Naive B cell (primary cell): ENCODE measurements around the gene FILIP1. TPM values are rescaled to one million over a fixed set of nuclear protein-coding genes. Genes with fewer than 3 reads are reported as not detected.
"Not testable (repeated sequence)": the region's sequence is repeated elsewhere in the genome, so short reads cannot be mapped to it uniquely, and the experiment has no call there.

Source experiments
- ATAC-seq, 2 donors: fragments of 150-1000 bp; cut with Tn5 transposase; 2 replicates each; pipeline ENCODE4 v1.10.0; 2021; ENCODE audit warnings: low read depth in 2 of 2, mild to moderate bottlenecking in 2 of 2, moderate library complexity in 2 of 2
- DNase-seq: peaks from one replicate; pipeline ENCODE4 v3.0.0; 2022
- H3K27ac Mint-ChIP-seq, 6 donors: one replicate each; pipeline ENCODE4 v1.8.0; 2020 to 2022; ENCODE audit warnings: mild to moderate bottlenecking in 6 of 6, mixed read lengths in 6 of 6, moderate library complexity in 5 of 6, inconsistent platforms in 2 of 6
- H3K27me3 Mint-ChIP-seq, 3 donors: one replicate each; pipeline ENCODE4 v1.8.0; 2021 to 2022; ENCODE audit warnings: mixed read lengths in 3 of 3, mild to moderate bottlenecking in 1 of 3
- H3K36me3 Mint-ChIP-seq, 2 donors: one replicate each; pipeline ENCODE4 v1.8.0; 2020 to 2022; ENCODE audit warnings: mixed read lengths in 2 of 2, inconsistent platforms in 1 of 2, mild to moderate bottlenecking in 1 of 2
- H3K4me1 Mint-ChIP-seq, 3 donors: one replicate each; pipeline ENCODE4 v1.8.0; 2020 to 2022; ENCODE audit warnings: mixed read lengths in 3 of 3, inconsistent platforms in 1 of 3, mild to moderate bottlenecking in 1 of 3, moderate library complexity in 1 of 3
- H3K4me3 Mint-ChIP-seq, 8 donors: one replicate each; pipeline ENCODE4 v1.8.0; 2020 to 2022; ENCODE audit warnings: mild to moderate bottlenecking in 8 of 8, mixed read lengths in 8 of 8, moderate library complexity in 8 of 8, inconsistent platforms in 2 of 8
- H3K9me3 Mint-ChIP-seq, 7 donors: one replicate each; pipeline ENCODE4 v1.8.0; 2020 to 2022; ENCODE audit warnings: mixed read lengths in 7 of 7, mild to moderate bottlenecking in 5 of 7, inconsistent platforms in 2 of 7, moderate library complexity in 1 of 7
- polyA plus RNA-seq, 6 donors: library from polyadenylated mRNA; unstranded; fragments of 300-500 nt; fragmentation: Illumina TruSeq; gene quantifications; one replicate each; pipeline ENCODE4 v1.2.3, GENCODE V29; 2021; ENCODE audit warnings: low read depth in 6 of 6

Gene FILIP1
- polyA plus RNA-seq, 6 donors from 2014 or later, result not detected

DNA sequence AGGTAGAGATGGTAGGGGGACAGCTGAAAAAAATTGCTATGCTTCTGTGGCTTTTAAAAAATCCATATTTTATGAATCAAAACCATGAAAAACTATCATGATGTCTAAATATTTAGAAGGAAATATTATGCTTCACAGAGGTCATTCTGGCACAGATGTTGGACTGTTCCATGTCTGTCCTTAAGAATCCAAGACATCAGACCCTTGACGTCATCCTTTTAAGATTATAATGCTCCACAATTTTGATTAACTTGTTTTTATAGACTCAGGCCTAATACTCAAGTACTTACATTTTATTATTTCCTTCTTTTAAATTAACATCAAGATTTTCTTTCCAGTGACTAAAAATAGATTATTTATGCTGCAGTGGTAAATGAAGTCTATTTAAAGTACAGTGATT, 29.7 kb downstream of the FILIP1 start:
- no peak for ATAC-seq
- no peak overlapping the region for H3K27ac Mint-ChIP-seq
- H3K27me3 Mint-ChIP-seq, result peaks cover 3 to 14% (median 9%) of the 10 kb centered on the region in 3 donors
- peaks cover 4 to 19% (median 7%) of the 10 kb centered on the region in 7 donors for H3K9me3 Mint-ChIP-seq
- no peaks in the 10 kb centered on the region for H3K4me1 Mint-ChIP-seq
- peaks cover 0 to 8% of the 10 kb centered on the region in 2 donors for H3K36me3 Mint-ChIP-seq
- no peak overlapping the region for H3K4me3 Mint-ChIP-seq
- DNase-seq, result no peak

DNA sequence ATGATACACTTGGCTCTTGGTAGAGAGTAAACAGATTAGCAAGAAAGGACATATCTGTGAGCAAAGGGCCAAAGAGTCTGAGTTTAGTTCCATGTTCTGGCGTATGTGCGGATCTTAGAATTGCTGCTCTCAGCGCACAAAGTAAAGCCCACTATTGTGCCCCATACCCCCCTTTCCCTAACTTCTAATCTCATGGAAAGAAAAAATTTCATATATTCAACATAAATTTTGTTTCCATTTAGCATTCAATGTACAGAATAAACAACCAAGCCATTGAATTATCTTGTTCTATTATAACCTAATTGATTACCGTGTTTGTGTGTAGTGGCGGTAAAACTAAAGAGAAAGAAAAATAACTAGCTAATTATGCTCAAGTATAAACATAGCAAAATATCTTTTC, 30.5 kb downstream of the FILIP1 start:
- peaks cover 3 to 14% (median 9%) of the 10 kb centered on the region in 3 donors for H3K27me3 Mint-ChIP-seq
- no peak overlapping the region for H3K27ac Mint-ChIP-seq
- H3K36me3 Mint-ChIP-seq, result peaks cover 0 to 8% of the 10 kb centered on the region in 2 donors
- H3K4me3 Mint-ChIP-seq, result no peak overlapping the region
- ATAC-seq, result no peak
- H3K9me3 Mint-ChIP-seq, result peaks cover 3 to 11% (median 7%) of the 10 kb centered on the region in 7 donors
- no peaks in the 10 kb centered on the region for H3K4me1 Mint-ChIP-seq
- no peak for DNase-seq

DNA sequence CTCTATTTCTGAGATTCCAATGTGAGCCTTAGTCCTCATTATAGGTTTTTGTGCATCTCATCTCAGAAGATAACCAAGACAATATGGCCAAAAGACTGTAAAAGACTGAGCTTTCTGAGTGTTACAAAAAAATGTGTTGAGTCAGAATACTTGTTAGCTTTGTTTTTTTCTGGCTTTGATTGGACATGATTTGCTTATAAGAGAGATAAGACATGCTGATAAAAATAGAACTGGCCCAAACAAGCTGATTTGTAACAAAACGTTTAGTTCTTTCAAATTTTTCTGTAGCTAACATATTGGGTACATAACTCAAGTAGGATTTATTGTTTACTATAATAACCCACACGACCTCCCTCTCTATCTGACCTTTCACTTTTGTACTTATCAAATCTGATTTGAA, 32.9 kb downstream of the FILIP1 start:
- Mint-ChIP-seq H3K4me3 (no peak overlapping the region), H3K4me1 (no peaks in the 10 kb centered on the region), H3K27me3 (peaks cover 0 to 17% (median 3%) of the 10 kb centered on the region in 3 donors), H3K27ac (no peak overlapping the region), H3K9me3 (peaks cover 0 to 3% (median 0%) of the 10 kb centered on the region in 7 donors), H3K36me3 (no peaks in the 10 kb centered on the region)
- DNase-seq (no peak), ATAC-seq (no peak)

DNA sequence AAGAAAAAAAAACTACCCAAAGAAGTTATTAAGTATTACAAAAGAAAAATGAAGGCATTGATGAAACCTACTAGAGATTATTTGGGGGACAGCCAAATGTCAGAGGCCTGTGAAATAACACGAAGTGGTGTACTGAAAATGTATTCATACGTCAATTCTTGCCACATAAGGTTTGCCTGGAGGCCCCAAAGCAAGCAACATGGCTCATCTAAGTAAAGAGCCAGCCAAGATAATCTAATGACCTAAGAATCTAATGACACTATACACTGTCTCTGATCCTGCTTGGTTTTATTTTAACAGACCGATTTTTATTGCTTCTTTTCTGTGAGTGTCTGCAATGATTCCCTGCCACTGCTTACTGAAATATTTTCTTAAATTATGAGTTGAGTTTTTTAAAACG, 34.7 kb downstream of the FILIP1 start:
- no peak for ATAC-seq
- H3K27ac Mint-ChIP-seq, result no peak overlapping the region

DNA sequence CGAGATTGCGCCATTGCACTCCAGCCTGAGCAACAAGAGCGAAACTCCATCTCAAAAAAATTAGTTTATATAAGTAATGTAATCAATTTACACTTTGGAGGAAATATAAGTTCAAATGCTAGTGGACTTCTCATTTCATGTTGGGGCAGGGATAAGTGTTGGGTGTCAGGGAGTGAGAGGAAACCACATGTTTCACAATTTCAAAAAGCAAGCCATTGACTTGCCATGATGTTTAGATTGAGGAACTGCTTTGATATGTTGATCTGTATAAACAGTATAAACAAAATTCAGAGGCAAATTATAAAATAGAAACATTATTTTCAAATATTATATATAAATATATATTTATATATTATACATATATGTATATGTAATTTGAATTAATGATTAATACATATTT, 42.7 kb downstream of the FILIP1 start:
- H3K36me3 Mint-ChIP-seq, result no peaks in the 10 kb centered on the region
- ATAC-seq (no peak), DNase-seq (no peak)
- H3K4me1 Mint-ChIP-seq, result no peaks in the 10 kb centered on the region
- no peak overlapping the region for H3K27ac Mint-ChIP-seq
- H3K4me3 Mint-ChIP-seq, result no peak overlapping the region
- H3K27me3 Mint-ChIP-seq, result peaks cover 5 to 10% (median 7%) of the 10 kb centered on the region in 3 donors
- H3K9me3 Mint-ChIP-seq, result peaks cover 0 to 4% (median 2%) of the 10 kb centered on the region in 7 donors

More for the DNA sequence above, 34.7 kb downstream of the FILIP1 start:
- Mint-ChIP-seq H3K27me3 (peaks cover 3 to 19% (median 7%) of the 10 kb centered on the region in 3 donors), H3K9me3 (peaks cover 0 to 3% (median 0%) of the 10 kb centered on the region in 7 donors), H3K4me3 (no peak overlapping the region), H3K36me3 (no peaks in the 10 kb centered on the region), H3K4me1 (no peaks in the 10 kb centered on the region)
- DNase-seq, result no peak

DNA sequence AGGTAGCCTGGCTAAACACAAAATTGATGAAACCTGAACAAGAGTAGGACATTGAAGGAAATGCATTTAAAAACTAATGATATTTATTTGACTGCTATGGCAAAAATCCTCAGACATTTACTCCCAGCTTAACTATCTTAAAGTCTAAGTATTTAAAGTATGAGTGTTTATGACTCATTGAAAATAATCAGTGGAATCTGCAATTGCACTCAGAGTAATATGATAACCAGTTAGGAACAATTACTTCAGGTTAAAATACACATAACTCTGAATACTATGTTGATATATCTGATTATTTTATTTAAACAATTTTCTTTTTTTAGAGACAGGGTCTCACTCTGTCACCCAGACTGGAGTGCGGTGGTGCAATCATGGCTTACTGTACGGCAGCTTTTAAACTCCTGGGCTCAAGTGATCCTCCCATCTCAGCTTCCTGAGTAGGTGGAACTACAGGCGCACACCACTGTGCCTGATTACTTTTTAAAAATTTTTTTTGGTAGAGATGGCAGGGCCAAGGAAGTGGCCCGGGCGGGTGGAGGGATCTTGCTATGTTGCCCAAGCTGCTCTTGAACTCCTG, 43.9 kb downstream of the FILIP1 start:
- H3K9me3 Mint-ChIP-seq, result peaks cover 0 to 7% (median 0%) of the 10 kb centered on the region in 7 donors
- H3K27me3 Mint-ChIP-seq, result peaks cover 0 to 10% (median 5%) of the 10 kb centered on the region in 3 donors
- H3K27ac Mint-ChIP-seq, result no peak overlapping the region
- no peak for ATAC-seq
- DNase-seq, result no peak
- H3K4me1 Mint-ChIP-seq, result no peaks in the 10 kb centered on the region
- H3K36me3 Mint-ChIP-seq, result no peaks in the 10 kb centered on the region
- H3K4me3 Mint-ChIP-seq, result no peak overlapping the region

DNA sequence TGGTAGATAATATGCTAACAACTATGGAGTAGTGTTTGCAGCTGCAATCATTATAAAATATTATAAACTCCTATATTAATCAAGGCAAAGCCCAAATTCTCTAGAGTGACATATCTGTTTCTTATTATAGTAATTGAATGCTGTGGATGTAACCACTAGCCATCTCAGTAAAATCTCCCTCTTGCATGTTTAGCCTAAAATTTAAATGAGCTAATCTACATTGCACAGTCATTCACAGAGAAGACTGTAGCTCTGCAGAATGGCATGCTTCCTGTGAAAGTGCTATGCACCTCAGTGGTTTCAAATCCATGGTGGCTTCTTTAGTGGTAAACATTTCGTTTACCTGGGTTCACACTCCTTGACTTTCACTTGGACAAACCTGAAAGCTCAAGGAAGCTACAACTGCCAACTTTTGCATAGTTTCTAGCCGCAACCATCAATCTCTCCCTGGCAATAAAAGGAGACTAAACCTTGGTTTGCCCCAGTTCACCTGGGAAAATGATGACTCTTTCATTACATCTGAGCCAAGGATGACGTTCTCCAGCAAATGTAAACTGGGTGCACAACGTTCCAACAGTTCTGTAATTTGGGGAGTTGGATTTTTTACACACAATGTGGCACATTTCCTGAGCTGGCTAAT, 47.2 kb downstream of the FILIP1 start:
- no peaks in the 10 kb centered on the region for H3K4me1 Mint-ChIP-seq
- peaks cover 0 to 7% (median 0%) of the 10 kb centered on the region in 7 donors for H3K9me3 Mint-ChIP-seq
- H3K4me3 Mint-ChIP-seq, result no peak overlapping the region
- no peak for DNase-seq
- no peaks in the 10 kb centered on the region for H3K36me3 Mint-ChIP-seq
- no peak for ATAC-seq
- H3K27me3 Mint-ChIP-seq, result peaks cover 0 to 4% (median 0%) of the 10 kb centered on the region in 3 donors
- no peak overlapping the region for H3K27ac Mint-ChIP-seq

DNA sequence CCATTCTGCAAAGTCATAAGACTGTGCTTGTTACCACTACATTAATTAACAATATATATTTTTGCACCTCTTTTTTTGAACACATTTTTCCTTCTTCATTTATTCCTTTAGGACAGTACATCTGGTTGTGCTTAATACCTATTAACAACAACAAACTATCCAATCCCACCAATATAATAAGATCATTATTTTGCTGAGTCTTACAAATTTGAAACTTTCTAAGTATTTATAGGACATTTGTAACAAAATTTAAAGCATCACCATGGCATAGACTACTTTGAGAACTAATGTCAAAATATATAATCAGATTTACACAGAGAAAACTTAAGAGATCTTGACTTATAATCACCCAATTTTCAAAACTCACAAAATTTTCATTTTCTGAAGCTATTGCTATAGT, 47.9 kb downstream of the FILIP1 start:
- H3K4me1 Mint-ChIP-seq, result no peaks in the 10 kb centered on the region
- peaks cover 0 to 4% (median 0%) of the 10 kb centered on the region in 3 donors for H3K27me3 Mint-ChIP-seq
- peaks cover 0 to 7% (median 0%) of the 10 kb centered on the region in 7 donors for H3K9me3 Mint-ChIP-seq
- no peak overlapping the region for H3K4me3 Mint-ChIP-seq
- H3K36me3 Mint-ChIP-seq, result no peaks in the 10 kb centered on the region
- DNase-seq, result no peak
- no peak for ATAC-seq
- H3K27ac Mint-ChIP-seq, result no peak overlapping the region

DNA sequence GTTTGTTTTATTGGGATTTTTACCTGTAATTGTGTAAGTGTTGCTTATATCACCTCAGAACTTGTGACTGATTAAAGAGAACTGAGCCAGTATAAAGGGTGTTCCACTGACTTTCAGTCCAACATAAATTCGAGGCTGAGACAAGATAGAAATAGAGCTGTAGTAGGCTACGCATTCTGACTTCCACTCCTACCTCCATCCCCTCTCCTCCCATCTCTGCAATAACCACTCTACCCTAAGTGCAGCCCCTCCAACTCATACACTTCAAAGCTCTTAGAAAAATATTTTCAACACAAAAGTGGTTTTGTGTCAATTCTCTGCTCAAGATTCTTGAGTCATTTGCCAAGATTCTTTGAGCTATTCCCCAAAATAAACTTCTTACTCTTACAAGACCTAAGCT, 48.7 kb downstream of the FILIP1 start:
- H3K36me3 Mint-ChIP-seq, result no peaks in the 10 kb centered on the region
- H3K27me3 Mint-ChIP-seq, result peaks cover 0 to 4% (median 0%) of the 10 kb centered on the region in 3 donors
- no peak overlapping the region for H3K27ac Mint-ChIP-seq
- H3K9me3 Mint-ChIP-seq, result peaks cover 0 to 7% (median 1%) of the 10 kb centered on the region in 7 donors
- ATAC-seq, result no peak
- H3K4me1 Mint-ChIP-seq, result no peaks in the 10 kb centered on the region
- no peak overlapping the region for H3K4me3 Mint-ChIP-seq
- DNase-seq, result no peak

DNA sequence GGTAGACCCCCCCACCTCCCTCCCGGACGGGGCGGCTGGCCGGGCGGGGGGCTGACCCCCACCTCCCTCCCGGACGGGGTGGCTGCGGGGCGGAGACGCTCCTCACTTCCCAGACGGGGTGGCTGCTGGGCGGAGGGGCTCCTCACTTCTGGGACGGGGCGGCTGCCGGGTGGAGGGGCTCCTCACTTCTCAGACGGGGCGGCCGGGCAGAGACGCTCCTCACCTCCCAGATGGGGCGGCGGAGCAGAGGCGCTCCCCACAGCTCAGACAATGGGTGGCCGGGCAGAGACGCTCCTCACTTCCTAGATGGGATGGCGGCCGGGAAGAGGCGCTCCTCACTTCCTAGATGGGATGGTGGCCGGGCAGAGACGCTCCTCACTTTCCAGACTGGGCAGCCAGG, 51.7 kb downstream of the FILIP1 start:
- not testable (repeated sequence) for H3K27ac Mint-ChIP-seq, H3K27me3 Mint-ChIP-seq, DNase-seq, H3K4me1 Mint-ChIP-seq, ATAC-seq, H3K4me3 Mint-ChIP-seq, H3K36me3 Mint-ChIP-seq
- H3K9me3 Mint-ChIP-seq, result peaks cover 0 to 11% (median 0%) of the 10 kb centered on the region in 7 donors

DNA sequence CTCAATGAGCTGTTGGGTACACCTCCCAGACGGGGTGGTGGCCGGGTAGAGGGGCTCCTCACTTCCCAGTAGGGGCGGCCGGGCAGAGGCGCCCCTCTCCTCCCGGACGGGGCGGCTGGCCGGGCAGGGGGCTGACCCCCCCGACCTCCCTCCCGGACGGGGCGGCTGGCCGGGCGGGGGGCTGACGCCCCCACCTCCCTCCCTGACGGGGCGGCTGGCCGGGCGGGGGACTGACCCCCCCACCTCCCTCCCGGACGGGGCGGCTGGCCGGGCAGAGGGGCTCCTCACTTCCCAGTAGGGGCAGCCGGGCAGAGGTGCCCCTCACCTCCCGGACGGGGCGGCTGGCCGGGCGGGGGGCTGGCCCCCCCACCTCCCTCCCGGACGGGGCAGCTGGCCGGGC, 52.1 kb downstream of the FILIP1 start:
- H3K4me1 Mint-ChIP-seq, H3K4me3 Mint-ChIP-seq, ATAC-seq, DNase-seq, H3K27me3 Mint-ChIP-seq, H3K36me3 Mint-ChIP-seq, H3K27ac Mint-ChIP-seq: not testable (repeated sequence)
- H3K9me3 Mint-ChIP-seq, result peaks cover 0 to 11% (median 0%) of the 10 kb centered on the region in 7 donors

DNA sequence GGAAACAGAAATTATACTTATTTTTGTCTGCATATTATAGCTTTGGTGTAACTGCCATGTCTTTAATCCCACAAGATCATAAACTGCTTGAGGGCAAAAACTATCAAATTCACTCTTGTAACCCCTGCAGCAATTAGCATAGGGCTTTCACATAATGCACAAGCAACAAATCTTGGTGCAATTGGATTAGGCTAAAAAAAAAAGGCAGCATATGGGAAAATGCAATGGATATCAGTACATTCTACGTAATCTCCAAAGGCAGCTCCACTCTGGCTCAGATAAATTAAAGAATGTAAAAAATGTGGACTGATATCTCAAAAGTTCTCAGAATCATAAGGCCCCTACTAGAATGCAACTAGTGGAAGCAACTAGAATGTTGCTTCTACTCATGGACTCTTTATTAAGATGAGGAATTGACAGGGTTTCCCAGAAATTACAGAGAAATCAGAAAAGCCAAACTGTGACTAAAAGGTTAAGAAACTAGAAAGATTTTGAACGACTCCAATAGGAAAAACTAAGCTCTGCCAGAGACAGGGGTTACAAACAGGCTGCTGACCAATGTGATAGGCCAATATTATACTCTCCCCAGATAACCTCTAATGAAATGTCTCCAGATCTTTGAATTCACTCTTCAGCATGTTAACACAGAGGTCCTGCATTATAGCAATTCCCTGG, 55.0 kb downstream of the FILIP1 start:
- H3K4me3 Mint-ChIP-seq, result no peak overlapping the region
- ATAC-seq (no peak), DNase-seq (no peak)
- no peaks in the 10 kb centered on the region for H3K36me3 Mint-ChIP-seq
- no peak overlapping the region for H3K27ac Mint-ChIP-seq
- H3K9me3 Mint-ChIP-seq, result peaks cover 0 to 11% (median 0%) of the 10 kb centered on the region in 7 donors
- H3K4me1 Mint-ChIP-seq, result no peaks in the 10 kb centered on the region
- H3K27me3 Mint-ChIP-seq, result peaks cover 0 to 18% (median 7%) of the 10 kb centered on the region in 3 donors

DNA sequence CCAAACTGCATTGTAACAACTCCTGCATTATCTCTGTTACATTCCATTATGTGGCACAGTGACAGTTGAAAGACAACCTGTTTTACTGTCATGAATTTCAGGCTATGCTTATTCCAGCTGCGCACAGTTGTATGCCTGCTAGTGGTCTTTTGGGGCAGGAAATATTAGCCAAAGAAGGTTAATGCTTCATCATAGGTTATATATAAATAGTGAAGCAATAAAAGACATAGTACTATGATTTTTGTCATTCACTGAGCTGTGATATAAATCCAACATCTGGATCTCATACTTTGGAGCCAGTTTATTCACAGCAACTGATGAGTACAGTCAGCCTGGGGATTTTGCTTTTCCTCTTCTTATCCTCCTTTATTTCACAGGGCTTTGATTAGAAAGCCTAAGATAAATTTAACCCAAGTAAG, 55.6 kb downstream of the FILIP1 start:
- Mint-ChIP-seq H3K4me3 (no peak overlapping the region), H3K9me3 (peaks cover 0 to 11% (median 0%) of the 10 kb centered on the region in 7 donors), H3K27ac (no peak overlapping the region), H3K4me1 (no peaks in the 10 kb centered on the region), H3K27me3 (peaks cover 0 to 18% (median 7%) of the 10 kb centered on the region in 3 donors), H3K36me3 (no peaks in the 10 kb centered on the region)
- no peak for DNase-seq
- no peak for ATAC-seq

DNA sequence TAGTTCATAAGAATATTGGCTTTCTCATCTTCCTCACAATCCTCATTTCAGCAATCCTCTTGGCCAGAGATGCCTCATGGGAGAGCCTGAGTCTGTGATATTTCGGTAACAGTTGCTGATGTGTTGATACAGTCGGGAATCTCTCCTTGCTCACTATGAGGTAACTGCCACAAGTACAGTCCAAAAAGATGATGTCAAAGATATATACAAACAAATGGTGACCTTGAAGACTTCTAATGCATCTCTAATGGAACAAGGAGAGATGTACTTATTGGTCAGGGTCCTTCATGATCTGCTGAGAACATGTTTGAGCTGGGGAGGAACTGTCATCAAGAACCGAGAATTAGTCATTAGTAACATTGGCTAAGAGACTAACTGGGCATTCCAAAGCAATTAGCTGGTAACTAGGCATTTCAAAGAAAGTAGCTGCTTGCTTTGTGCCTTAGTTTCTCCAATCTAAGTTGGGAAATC, 56.1 kb downstream of the FILIP1 start:
- Mint-ChIP-seq H3K27me3 (peaks cover 0 to 18% (median 7%) of the 10 kb centered on the region in 3 donors), H3K4me3 (no peak overlapping the region), H3K9me3 (peaks cover 0 to 11% (median 0%) of the 10 kb centered on the region in 7 donors), H3K4me1 (no peaks in the 10 kb centered on the region), H3K36me3 (no peaks in the 10 kb centered on the region), H3K27ac (no peak overlapping the region)
- ATAC-seq (no peak), DNase-seq (no peak)
